Activated gamma-delta T cell (primary cell): Measurements from ENCODE around the gene PICK1.
"Not testable (repeated sequence)": the region's sequence is repeated elsewhere in the genome, so short reads cannot be mapped to it uniquely, and the experiment has no call there.

Experiments used
- DNase-seq: peaks from one replicate; lab custom pipeline; 2025; lab: John Stamatoyannopoulos, UW

The PICK1 gene

GRCh38 chr22:38075105-38075825 is 18.1 kb downstream of the PICK1 start:
- no peak for DNase-seq

GRCh38 chr22:38075961-38076360 is 18.8 kb downstream of the PICK1 start:
- DNase-seq: no peak

- no peak for DNase-seq
Observed at GRCh38 chr22:38077096-38077495, 19.9 kb downstream of the PICK1 start.

GRCh38 chr22:38077595-38077994 is 20.4 kb downstream of the PICK1 start:
- DNase-seq: no peak

GRCh38 chr22:38078046-38078840 is 21.0 kb downstream of the PICK1 start:
- DNase-seq: no peak

- DNase-seq: not testable (repeated sequence)
Observed at GRCh38 chr22:38079208-38079607, 22.0 kb downstream of the PICK1 start.

- no peak for DNase-seq
Observed at GRCh38 chr22:38079804-38080203, 22.6 kb downstream of the PICK1 start.

GRCh38 chr22:38080474-38080849 is 23.3 kb downstream of the PICK1 start:
- no peak for DNase-seq

GRCh38 chr22:38080850-38081635 is 23.8 kb downstream of the PICK1 start:
- no peak for DNase-seq

GRCh38 chr22:38081636-38081940 is 24.4 kb downstream of the PICK1 start:
- no peak for DNase-seq

GRCh38 chr22:38081941-38082828 is 25.0 kb downstream of the PICK1 start:
- no peak for DNase-seq

GRCh38 chr22:38082986-38083710 is 25.9 kb downstream of the PICK1 start:
- no peak for DNase-seq

- no peak for DNase-seq
Observed at GRCh38 chr22:38083931-38084631, 26.9 kb downstream of the PICK1 start, which contains the start of gene SLC16A8. SLC16A8 (minus strand) TSS chr22:38084184; CDS start chr22:38082873, 1,311 bp downstream.

- DNase-seq: no peak
Observed at GRCh38 chr22:38085056-38085455, 27.9 kb downstream of the PICK1 start.

- no peak for DNase-seq
Observed at GRCh38 chr22:38085501-38085900, 28.3 kb downstream of the PICK1 start.

GRCh38 chr22:38086001-38086845 is 29.0 kb downstream of the PICK1 start:
- DNase-seq: no peak

- no peak for DNase-seq
Observed at GRCh38 chr22:38086942-38087341, 29.7 kb downstream of the PICK1 start.

- DNase-seq: no peak
Observed at GRCh38 chr22:38087855-38088254, 30.7 kb downstream of the PICK1 start.
